OCI-LY1 (cell line): Measurements from ENCODE around the gene COBL.

Experiments used
- EZH2 ChIP-seq: fragments of 200-600 bp; sonication (generic), shearing (Covaris generic); IDR thresholded peaks from 2 replicates; pipeline ENCODE4 v1.8.0; 2017; ENCODE audit warnings: borderline replicate concordance, mixed run types, mild to moderate bottlenecking, antibody characterized with exemption, low read length, moderate library complexity, mixed read lengths
- TF ChIP-seq, protein P1 (sequence below): fragments of 200-600 bp; sonication (generic), shearing (Covaris generic); IDR thresholded peaks from 2 replicates; pipeline ENCODE4 v1.5.1; 2017; ENCODE audit warnings: mild to moderate bottlenecking, antibody characterized with exemption, low read length, moderate library complexity, mixed read lengths

DNA sequence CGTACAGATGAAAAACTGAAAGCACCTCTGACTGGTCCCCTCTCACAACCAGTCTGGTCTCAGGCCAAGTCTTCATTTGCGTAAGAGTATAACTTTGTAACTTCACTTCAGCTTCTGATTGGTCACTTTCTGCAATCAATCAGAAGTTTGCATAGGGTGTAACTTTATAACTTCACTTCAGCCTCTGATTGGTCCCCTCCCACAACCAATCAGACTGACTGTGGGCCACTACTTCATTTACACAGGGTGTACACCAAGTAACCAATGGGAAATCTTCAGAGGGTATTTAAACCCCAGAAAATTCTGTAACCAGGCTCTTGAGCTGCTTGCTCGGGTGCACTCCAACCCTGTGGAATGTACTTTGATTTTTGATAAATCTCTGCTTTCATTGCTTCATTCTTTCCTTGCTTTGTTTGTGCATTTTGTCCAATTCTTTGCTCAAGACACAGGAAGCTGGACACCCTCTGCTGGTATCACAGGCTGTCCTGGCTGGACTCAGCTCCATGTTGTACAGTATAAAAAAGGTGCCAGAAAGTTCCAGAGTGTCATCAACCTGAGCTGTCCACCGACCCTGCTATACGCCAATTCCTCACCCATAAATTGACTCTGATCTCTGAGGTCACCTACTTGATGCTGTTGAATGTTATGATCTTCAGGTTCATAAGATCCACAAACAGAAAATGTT, 74.5 kb downstream of the COBL start:
- TF ChIP-seq, protein P1, sequence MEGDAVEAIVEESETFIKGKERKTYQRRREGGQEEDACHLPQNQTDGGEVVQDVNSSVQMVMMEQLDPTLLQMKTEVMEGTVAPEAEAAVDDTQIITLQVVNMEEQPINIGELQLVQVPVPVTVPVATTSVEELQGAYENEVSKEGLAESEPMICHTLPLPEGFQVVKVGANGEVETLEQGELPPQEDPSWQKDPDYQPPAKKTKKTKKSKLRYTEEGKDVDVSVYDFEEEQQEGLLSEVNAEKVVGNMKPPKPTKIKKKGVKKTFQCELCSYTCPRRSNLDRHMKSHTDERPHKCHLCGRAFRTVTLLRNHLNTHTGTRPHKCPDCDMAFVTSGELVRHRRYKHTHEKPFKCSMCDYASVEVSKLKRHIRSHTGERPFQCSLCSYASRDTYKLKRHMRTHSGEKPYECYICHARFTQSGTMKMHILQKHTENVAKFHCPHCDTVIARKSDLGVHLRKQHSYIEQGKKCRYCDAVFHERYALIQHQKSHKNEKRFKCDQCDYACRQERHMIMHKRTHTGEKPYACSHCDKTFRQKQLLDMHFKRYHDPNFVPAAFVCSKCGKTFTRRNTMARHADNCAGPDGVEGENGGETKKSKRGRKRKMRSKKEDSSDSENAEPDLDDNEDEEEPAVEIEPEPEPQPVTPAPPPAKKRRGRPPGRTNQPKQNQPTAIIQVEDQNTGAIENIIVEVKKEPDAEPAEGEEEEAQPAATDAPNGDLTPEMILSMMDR: no peak
- TF ChIP-seq EZH2: no peak
